Neuronal stem cell (in vitro differentiated cells): ENCODE measurements around the gene ASF1B.
A peak's percentile ranks its signal among the peaks of the same experiment; 100 is the strongest.
"Not testable (repeated sequence)": the region's sequence is repeated elsewhere in the genome, so short reads cannot be mapped to it uniquely, and the experiment has no call there.

Source experiments
- DNase-seq: peaks from one replicate; pipeline ENCODE4 v3.0.0-alpha.2; 2013; ENCODE audit warnings: low spot score
- H2AFZ ChIP-seq: one replicate; pipeline ENCODE4 v1.6.1; 2013; ENCODE audit warnings: mild to moderate bottlenecking, low read length, inconsistent platforms
- H2AK5ac ChIP-seq: 2 replicates; pipeline ENCODE4 v1.6.1; 2013; ENCODE audit warnings: low read depth, mild to moderate bottlenecking, inconsistent platforms, low read length, moderate library complexity, mixed read lengths
- H2BK120ac ChIP-seq: 2 replicates; pipeline ENCODE4 v1.6.1; 2013; ENCODE audit warnings: low read depth, mild to moderate bottlenecking, inconsistent platforms, low read length, moderate library complexity, mixed read lengths
- H2BK12ac ChIP-seq: one replicate; pipeline ENCODE4 v1.6.1; 2013; ENCODE audit warnings: low read length, inconsistent platforms
- H2BK15ac ChIP-seq: 2 replicates; pipeline ENCODE4 v1.6.1; 2013; ENCODE audit warnings: mild to moderate bottlenecking, low read length, inconsistent platforms, mixed read lengths
- H2BK5ac ChIP-seq: one replicate; pipeline ENCODE4 v1.6.1; 2013; ENCODE audit warnings: inconsistent platforms, mild to moderate bottlenecking, low read length, moderate library complexity
- H3K14ac ChIP-seq: one replicate; pipeline ENCODE4 v1.6.1; 2013; ENCODE audit warnings: low read length, inconsistent platforms
- H3K18ac ChIP-seq: 2 replicates; pipeline ENCODE4 v1.6.1; 2013; ENCODE audit warnings: low read length, inconsistent platforms
- H3K23ac ChIP-seq: 2 replicates; pipeline ENCODE4 v1.6.1; 2013; ENCODE audit warnings: low read depth, mild to moderate bottlenecking, mixed read lengths, low read length, inconsistent platforms; ENCODE audit not compliant: poor library complexity
- H3K27ac ChIP-seq: replicated peaks from 3 replicates; pipeline ENCODE4 v1.5.1; 2013; ENCODE audit warnings: low read length, inconsistent platforms
- H3K27me3 ChIP-seq, 3 experiments: 2 replicates each; pipeline ENCODE4 v1.6.1; 2013; ENCODE audit warnings: low read length in 3 of 3, mild to moderate bottlenecking in 2 of 3, inconsistent platforms in 1 of 3, low read depth in 1 of 3, mixed read lengths in 1 of 3, moderate library complexity in 1 of 3; ENCODE audit not compliant: control insufficient read depth in 3 of 3, insufficient read depth in 3 of 3
- H3K36me3 ChIP-seq, 2 donors: replicated peaks in 1 of 2; 2 replicates each; pipeline ENCODE4 v1.6.1; 2013; ENCODE audit warnings: low read length in 2 of 2; ENCODE audit not compliant: control insufficient read depth in 2 of 2, insufficient read depth in 2 of 2
- H3K4ac ChIP-seq: 2 replicates; pipeline ENCODE4 v1.6.1; 2013; ENCODE audit warnings: inconsistent platforms, mild to moderate bottlenecking, low read length, moderate library complexity
- H3K4me1 ChIP-seq, 2 donors: 1 replicate in 1 of 2; 2 replicates in 1 of 2; pipeline ENCODE4 v1.6.1; 2013; ENCODE audit warnings: low read length in 2 of 2, low read depth in 1 of 2; ENCODE audit not compliant: control insufficient read depth in 2 of 2, insufficient read depth in 1 of 2
- H3K4me2 ChIP-seq: one replicate; pipeline ENCODE4 v1.6.1; 2013; ENCODE audit warnings: mild to moderate bottlenecking, low read length, inconsistent platforms; ENCODE audit not compliant: insufficient read depth, poor library complexity, severe bottlenecking
- H3K4me3 ChIP-seq, 2 donors: 2 replicates each; pipeline ENCODE4 v1.5.1; 2013; ENCODE audit warnings: low read length in 2 of 2, mild to moderate bottlenecking in 2 of 2, inconsistent platforms in 1 of 2, moderate library complexity in 1 of 2
- H3K79me1 ChIP-seq: one replicate; pipeline ENCODE4 v1.6.1; 2013; ENCODE audit warnings: low read depth, mild to moderate bottlenecking, inconsistent platforms, low read length, moderate library complexity
- H3K9ac ChIP-seq: one replicate; pipeline ENCODE4 v1.6.1; 2013; ENCODE audit warnings: mild to moderate bottlenecking, low read depth, low read length, inconsistent platforms; ENCODE audit not compliant: poor library complexity
- H3K9me3 ChIP-seq, 2 donors: replicated peaks in 1 of 2; 2 replicates each; pipeline versions ENCODE3 to v1.6.1; 2013; ENCODE audit warnings: low read length in 2 of 2, mild to moderate bottlenecking in 2 of 2, inconsistent platforms in 1 of 2, low read depth in 1 of 2, mixed read lengths in 1 of 2, moderate library complexity in 1 of 2; ENCODE audit not compliant: control insufficient read depth in 2 of 2, insufficient read depth in 1 of 2
- H4K8ac ChIP-seq: one replicate; pipeline ENCODE4 v1.6.1; 2013; ENCODE audit warnings: low read depth, mild to moderate bottlenecking, inconsistent platforms, low read length, moderate library complexity
- H4K91ac ChIP-seq: one replicate; pipeline ENCODE4 v1.6.1; 2013; ENCODE audit warnings: low read length, low read depth, mild to moderate bottlenecking, inconsistent platforms; ENCODE audit not compliant: poor library complexity
- WGBS, 2 donors: extraction: QIAGEN DNeasy Blood & Tissue Kit; methylation state at CpG; one replicate each; pipeline ENCODE4 v1.1.7; 2013; ENCODE audit warnings: missing lambda C conversion rate in 2 of 2, mixed read lengths in 1 of 2; ENCODE audit not compliant: insufficient read length in 2 of 2, insufficient replicate concordance in 1 of 2; ENCODE audit errors: extremely low coverage in 2 of 2; 5-methylcytosine and 5-hydroxymethylcytosine counted together

The ASF1B gene

GRCh38 chr19:14147797-14148605 is 11.6 kb upstream of the ASF1B start:
- peak overlapping the region; percentile 86 for H2AFZ ChIP-seq
- H3K27ac ChIP-seq, result peak overlapping the region; percentile 3
- no peak overlapping the region for H3K4ac ChIP-seq
- H3K4me1 ChIP-seq, result peaks cover 13 to 17% of the 10 kb centered on the region in 2 donors
- H2BK5ac ChIP-seq, result no peak overlapping the region
- H3K4me3 ChIP-seq, result peak overlapping the region in 1 of 2 donors; percentile 20
- no peak overlapping the region for H2BK120ac ChIP-seq
- H3K14ac ChIP-seq, result no peak overlapping the region
- peaks cover 12% of the 10 kb centered on the region for H3K79me1 ChIP-seq
- no peak overlapping the region for H2BK12ac ChIP-seq
- H3K18ac ChIP-seq, result peak overlapping the region; percentile 67
- H3K4me2 ChIP-seq, result no peak overlapping the region
- H4K8ac ChIP-seq, result no peak overlapping the region
- H3K27me3 ChIP-seq, result no peaks in the 10 kb centered on the region
- H3K9me3 ChIP-seq, result no peaks in the 10 kb centered on the region
- H3K36me3 ChIP-seq, result peaks cover 15 to 17% of the 10 kb centered on the region in 2 donors
- no peak overlapping the region for H2BK15ac ChIP-seq
- H3K9ac ChIP-seq, result peak overlapping the region; percentile 75
- H4K91ac ChIP-seq, result no peak overlapping the region
- no CpG with 5 or more reads among the region's 20 CpGs for WGBS, 2 donors
- no peak for DNase-seq
- H3K23ac ChIP-seq, result peak overlapping the region; percentile 70
- H2AK5ac ChIP-seq, result peak overlapping the region; percentile 70

- Histone ChIP-seq H3K36me3 (peaks cover 3 to 5% of the 10 kb centered on the region in 2 donors), H2AFZ (no peak overlapping the region), H2AK5ac (peak overlapping the region; percentile 42), H3K4me1 (peaks cover 13 to 17% of the 10 kb centered on the region in 2 donors), H3K4ac (no peak overlapping the region), H3K9ac (no peak overlapping the region), H4K91ac (peak overlapping the region; percentile 62), H3K4me2 (peak overlapping the region; percentile 3), H3K27ac (no peak overlapping the region), H2BK12ac (no peak overlapping the region), H2BK5ac (no peak overlapping the region), H3K23ac (no peak overlapping the region), H2BK120ac (no peak overlapping the region), H3K14ac (no peak overlapping the region), H3K4me3 (no peak overlapping the region), H2BK15ac (no peak overlapping the region), H3K9me3 (no peaks in the 10 kb centered on the region), H3K18ac (no peak overlapping the region), H4K8ac (peak overlapping the region; percentile 7), H3K79me1 (peaks cover 7% of the 10 kb centered on the region), H3K27me3 (no peaks in the 10 kb centered on the region)
- DNase-seq, result no peak
- no CpG with 5 or more reads among the region's 7 CpGs for WGBS, 2 donors
Observed at GRCh38 chr19:14146789-14147216, 10.4 kb upstream of the ASF1B start.

GRCh38 chr19:14146169-14146568 is 9.8 kb upstream of the ASF1B start:
- H3K9me3 ChIP-seq, H3K4me3 ChIP-seq, H3K4me2 ChIP-seq, H2BK5ac ChIP-seq, H3K27ac ChIP-seq, DNase-seq, H3K14ac ChIP-seq, H2AK5ac ChIP-seq, H3K79me1 ChIP-seq, H3K4ac ChIP-seq, H3K23ac ChIP-seq, H4K91ac ChIP-seq, H3K9ac ChIP-seq, H2BK12ac ChIP-seq, H3K27me3 ChIP-seq, H2AFZ ChIP-seq, H4K8ac ChIP-seq, H2BK15ac ChIP-seq, H3K36me3 ChIP-seq, H3K18ac ChIP-seq, H2BK120ac ChIP-seq: not testable (repeated sequence)
- WGBS, 2 donors, result no CpG with 5 or more reads among the region's 10 CpGs
- peaks cover 13 to 17% of the 10 kb centered on the region in 2 donors for H3K4me1 ChIP-seq

GRCh38 chr19:14145381-14145780 is 9.0 kb upstream of the ASF1B start:
- Histone ChIP-seq H3K4me3 (no peak overlapping the region), H3K4me2 (no peak overlapping the region), H3K23ac (no peak overlapping the region), H3K36me3 (no peaks in the 10 kb centered on the region), H3K14ac (no peak overlapping the region), H3K4ac (no peak overlapping the region), H3K18ac (peak overlapping the region; percentile 25), H3K9me3 (no peaks in the 10 kb centered on the region), H3K79me1 (peaks cover 7% of the 10 kb centered on the region), H2BK12ac (no peak overlapping the region), H2BK15ac (no peak overlapping the region), H2AK5ac (no peak overlapping the region), H2BK5ac (no peak overlapping the region), H4K91ac (no peak overlapping the region), H3K27ac (no peak overlapping the region), H3K27me3 (no peaks in the 10 kb centered on the region), H4K8ac (no peak overlapping the region), H2BK120ac (no peak overlapping the region), H2AFZ (no peak overlapping the region), H3K4me1 (peaks cover 13 to 17% of the 10 kb centered on the region in 2 donors), H3K9ac (no peak overlapping the region)
- no peak for DNase-seq
- no CpG with 5 or more reads among the region's 6 CpGs for WGBS, 2 donors
